ENCODE measurements around the gene GALP. TPM values are rescaled to one million over a fixed set of nuclear protein-coding genes. Genes with fewer than 3 reads are reported as not detected.
"Not testable (repeated sequence)": the region's sequence is repeated elsewhere in the genome, so short reads cannot be mapped to it uniquely, and the experiment has no call there.

GALP gene
- total RNA-seq, 4 donors from 2014 or later: not detected

GRCh38 chr19:56177564-56178243 is 1.9 kb downstream of the GALP start:
- Histone ChIP-seq H3K9me3 (no peaks in the 10 kb centered on the region), H3K4me1 (no peaks in the 10 kb centered on the region), H3K36me3 (no peaks in the 10 kb centered on the region), H3K4me3 (no peak overlapping the region), H3K27ac (no peak overlapping the region), H3K27me3 (peaks cover 0 to 20% of the 10 kb centered on the region in 2 donors)
- TF ChIP-seq POLR2A (IDR thresholded peaks at IDR 0.05) (no peak), CTCF (IDR thresholded peaks at IDR 0.05) (no peak), EP300 (IDR thresholded peaks at IDR 0.05) (no peak)
- no peak for DNase-seq (ENCODE audit: low spot score in 2 of 2)
- WGBS, 2 donors: 51 to 54% methylated on average over 11 of the region's 11 CpGs

- no peak for DNase-seq (ENCODE audit: low spot score in 2 of 2)
- Histone ChIP-seq H3K4me1 (no peaks in the 10 kb centered on the region), H3K4me3 (no peak overlapping the region), H3K36me3 (no peaks in the 10 kb centered on the region), H3K27me3 (no peaks in the 10 kb centered on the region), H3K9me3 (no peaks in the 10 kb centered on the region), H3K27ac (no peak overlapping the region)
- WGBS, 2 donors: 77% methylated on average over 17 of the region's 17 CpGs
- no peak for TF ChIP-seq CTCF (IDR thresholded peaks at IDR 0.05)
- no peak for TF ChIP-seq EP300 (IDR thresholded peaks at IDR 0.05)
- TF ChIP-seq POLR2A (IDR thresholded peaks at IDR 0.05): no peak
Measured at GRCh38 chr19:56189785-56190184, 14.0 kb downstream of the GALP start.

GRCh38 chr19:56191115-56191514 is 15.3 kb downstream of the GALP start:
- TF ChIP-seq POLR2A (IDR thresholded peaks at IDR 0.05) (no peak), EP300 (IDR thresholded peaks at IDR 0.05) (no peak), CTCF (IDR thresholded peaks at IDR 0.05) (no peak)
- no peaks in the 10 kb centered on the region for H3K27me3 ChIP-seq
- 69 to 75% methylated on average over 7 of the region's 7 CpGs for WGBS, 2 donors
- H3K4me1 ChIP-seq: no peaks in the 10 kb centered on the region
- H3K9me3 ChIP-seq: no peaks in the 10 kb centered on the region
- H3K4me3 ChIP-seq: no peak overlapping the region
- H3K36me3 ChIP-seq: no peaks in the 10 kb centered on the region
- H3K27ac ChIP-seq: no peak overlapping the region
- no peak for DNase-seq (ENCODE audit: low spot score in 2 of 2)

GRCh38 chr19:56191711-56192110 is 15.9 kb downstream of the GALP start:
- 82 to 85% methylated on average over 10 of the region's 10 CpGs for WGBS, 2 donors
- H3K9me3 ChIP-seq: peaks cover 0 to 1% (median 0%) of the 10 kb centered on the region in 4 donors
- TF ChIP-seq CTCF (IDR thresholded peaks at IDR 0.05) (no peak), POLR2A (IDR thresholded peaks at IDR 0.05) (no peak), EP300 (IDR thresholded peaks at IDR 0.05) (no peak)
- no peak overlapping the region for H3K4me3 ChIP-seq
- H3K4me1 ChIP-seq: no peaks in the 10 kb centered on the region
- no peak overlapping the region for H3K27ac ChIP-seq
- H3K36me3 ChIP-seq: no peaks in the 10 kb centered on the region
- H3K27me3 ChIP-seq: no peaks in the 10 kb centered on the region
- DNase-seq (ENCODE audit: low spot score in 2 of 2): no peak

- WGBS, 2 donors: 84 to 93% methylated on average over 12 of the region's 12 CpGs
- peaks cover 0 to 3% (median 0%) of the 10 kb centered on the region in 4 donors for H3K9me3 ChIP-seq
- TF ChIP-seq EP300 (IDR thresholded peaks at IDR 0.05): no peak
- DNase-seq (ENCODE audit: low spot score in 2 of 2): no peak
- H3K27ac ChIP-seq: no peak overlapping the region
- H3K36me3 ChIP-seq: no peaks in the 10 kb centered on the region
- H3K4me1 ChIP-seq: no peaks in the 10 kb centered on the region
- H3K4me3 ChIP-seq: no peak overlapping the region
- H3K27me3 ChIP-seq: no peaks in the 10 kb centered on the region
Measured at GRCh38 chr19:56193981-56194640, 18.3 kb downstream of the GALP start.

GRCh38 chr19:56197646-56198045 is 21.8 kb downstream of the GALP start, which contains the start of gene ZSCAN5B:
TSS of gene ZSCAN5B (minus strand) at chr19:56197783. CDS start at chr19:56193052, 4,731 bp downstream.
- not testable (repeated sequence) for H3K27me3 ChIP-seq; H3K36me3 ChIP-seq; DNase-seq (ENCODE audit: low spot score in 2 of 2); H3K4me3 ChIP-seq; H3K27ac ChIP-seq; H3K4me1 ChIP-seq; H3K9me3 ChIP-seq
- WGBS, 2 donors: 86 to 88% methylated on average over 21 of the region's 23 CpGs
